Cerebellar nuclear complex (tissue), 1 donor: ENCODE results near the gene LRRC72.
"Not testable (repeated sequence)": the region's sequence is repeated elsewhere in the genome, so short reads cannot be mapped to it uniquely, and the experiment has no call there.

Source experiments
- DNase-seq, 2 experiments: peaks; one replicate each; lab custom pipeline; 2025; lab: John Stamatoyannopoulos, UW

The LRRC72 gene

DNA sequence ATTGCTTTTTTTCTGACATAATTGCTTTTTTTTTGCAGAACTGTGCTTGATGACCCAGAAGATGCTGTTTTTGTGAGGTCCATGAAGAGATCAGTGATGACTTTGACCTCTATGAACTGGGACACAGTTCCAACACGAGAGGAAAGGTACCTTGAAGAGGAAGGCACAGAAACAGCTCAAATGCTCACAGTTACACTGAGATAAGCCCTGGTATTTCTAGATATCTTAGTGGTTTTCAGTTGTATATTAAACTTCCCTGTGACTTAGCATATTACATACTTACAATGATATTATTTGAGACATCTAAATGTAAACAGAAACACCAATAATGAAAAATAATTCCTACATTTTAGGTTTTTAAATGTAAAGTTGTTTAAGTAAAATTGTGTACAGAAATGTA, 54.7 kb downstream of the LRRC72 start:
- no peak for DNase-seq

DNA sequence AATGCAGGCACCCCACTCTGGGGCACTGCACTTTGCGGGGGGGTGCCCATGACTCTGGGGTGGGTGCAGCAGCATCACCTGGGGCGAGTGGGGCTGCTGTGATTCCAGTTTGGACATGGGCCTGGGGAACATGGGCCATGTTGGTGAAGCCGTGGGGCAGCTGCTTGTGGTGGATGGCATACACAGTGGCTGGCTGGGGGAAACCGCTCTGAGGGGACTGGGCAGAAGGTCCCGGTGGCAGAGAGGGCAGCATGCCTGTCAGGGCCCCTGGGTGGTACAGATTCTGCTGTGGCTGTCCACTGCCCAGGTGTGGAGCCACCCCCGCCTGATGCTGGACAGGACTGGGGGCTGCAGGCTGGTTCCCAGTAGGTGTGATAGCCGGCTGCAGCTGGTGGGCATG, 57.2 kb downstream of the LRRC72 start:
- DNase-seq = no peak

DNA sequence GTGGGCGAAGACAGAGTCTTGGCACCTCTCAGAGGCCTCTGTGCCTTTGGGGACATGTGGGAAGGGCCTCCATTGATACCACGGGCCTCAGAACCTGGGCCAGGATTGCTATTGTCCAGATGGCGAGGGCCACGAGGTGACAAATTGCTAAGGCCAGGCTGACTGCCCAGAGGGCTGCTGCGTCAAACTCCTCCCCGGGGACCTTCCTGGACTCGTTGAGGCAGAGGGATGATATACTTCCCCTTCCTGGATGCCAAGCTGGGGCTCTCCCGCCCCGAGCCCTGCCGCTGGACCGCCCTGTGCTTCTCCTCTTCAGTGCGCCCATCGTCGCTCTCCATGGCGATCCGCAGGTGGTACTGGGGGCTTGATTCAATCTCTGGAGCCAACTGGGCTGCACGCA, 58.9 kb downstream of the LRRC72 start:
- no peak for DNase-seq

DNA sequence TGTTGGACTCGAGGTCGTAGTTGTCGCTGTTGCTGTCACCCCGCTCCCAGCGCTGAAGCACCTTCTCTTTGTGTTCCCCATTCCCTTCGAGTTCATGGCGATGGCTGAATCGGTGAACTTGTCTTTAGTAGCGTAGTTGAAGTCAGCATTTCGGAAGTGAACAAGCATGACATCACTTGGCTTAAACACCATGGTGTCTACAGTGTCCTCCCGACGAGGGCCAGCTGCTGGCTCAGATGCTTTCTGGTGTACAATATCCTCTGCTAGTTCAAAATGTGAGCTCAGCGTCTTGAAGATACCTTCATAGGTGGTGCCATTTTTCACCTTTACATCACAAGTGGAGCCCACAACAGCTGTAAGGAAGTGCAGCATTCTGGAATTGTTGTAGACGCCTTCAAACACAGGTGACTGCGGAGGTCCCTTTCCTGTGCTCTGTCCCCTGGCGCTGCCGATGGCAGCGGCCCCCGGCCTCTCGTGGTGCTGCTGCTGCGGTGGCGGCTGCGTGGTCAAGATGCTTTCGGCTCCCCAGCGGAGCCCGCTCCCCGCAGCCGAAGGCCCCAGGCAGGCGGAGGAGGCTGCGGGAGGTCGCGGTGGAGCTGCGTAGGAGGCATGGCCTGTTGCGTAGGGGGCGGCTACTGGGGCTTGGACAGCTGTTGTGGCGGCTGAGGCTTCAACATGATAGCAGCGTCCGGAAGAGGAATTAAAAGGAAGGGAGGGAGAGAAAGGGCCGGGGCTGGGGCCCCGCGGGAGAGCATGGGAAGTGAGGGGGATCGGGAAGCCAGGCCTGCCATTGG, 59.7 kb downstream of the LRRC72 start:
- no peak for DNase-seq

GRCh38 chr7:16587129-16587528, 60.5 kb downstream of the LRRC72 start:
- DNase-seq = no peak

DNA sequence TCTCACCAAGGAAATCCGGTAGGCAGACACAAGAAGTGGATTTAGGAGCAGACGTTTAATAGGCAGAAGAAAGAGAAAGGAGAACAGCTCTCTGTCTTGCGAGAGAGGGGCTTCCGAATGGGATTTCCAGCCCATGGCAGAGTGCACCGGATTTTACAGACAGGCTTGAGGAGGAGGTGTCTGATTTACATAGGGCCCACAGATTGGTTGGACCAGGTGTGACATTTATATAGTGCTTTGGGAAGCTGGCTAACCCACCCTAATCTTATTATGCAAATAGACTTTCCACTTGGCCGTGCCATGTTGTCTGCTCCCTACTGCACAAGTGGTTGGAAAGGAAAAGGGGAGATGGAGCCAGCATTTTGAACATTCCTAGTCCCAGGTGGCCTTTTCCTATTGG, 61.2 kb downstream of the LRRC72 start:
- peak; percentile 4 to 14 for DNase-seq

DNA sequence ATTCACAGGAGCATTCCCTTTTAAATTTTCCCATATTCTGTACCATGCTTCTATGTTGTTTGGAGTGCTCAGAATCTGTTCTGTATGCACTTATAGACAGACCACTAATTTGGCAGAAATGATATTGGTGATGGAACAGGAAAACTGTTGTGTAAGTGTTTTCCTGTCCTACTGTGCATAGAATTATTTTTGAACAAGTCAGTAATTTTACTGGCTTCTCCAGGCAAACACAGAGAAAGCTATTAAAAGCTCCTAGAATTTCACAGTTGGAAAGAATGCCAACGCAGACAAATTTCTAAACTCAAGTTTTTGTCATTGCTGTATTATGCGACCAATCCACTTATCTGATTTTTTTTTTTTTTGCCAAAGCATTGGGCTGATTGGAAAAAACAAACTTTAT, 63.3 kb downstream of the LRRC72 start:
- no peak for DNase-seq

- DNase-seq = no peak
These were observed 63.8 kb downstream of the LRRC72 start for GRCh38 chr7:16590424-16590823.

DNA sequence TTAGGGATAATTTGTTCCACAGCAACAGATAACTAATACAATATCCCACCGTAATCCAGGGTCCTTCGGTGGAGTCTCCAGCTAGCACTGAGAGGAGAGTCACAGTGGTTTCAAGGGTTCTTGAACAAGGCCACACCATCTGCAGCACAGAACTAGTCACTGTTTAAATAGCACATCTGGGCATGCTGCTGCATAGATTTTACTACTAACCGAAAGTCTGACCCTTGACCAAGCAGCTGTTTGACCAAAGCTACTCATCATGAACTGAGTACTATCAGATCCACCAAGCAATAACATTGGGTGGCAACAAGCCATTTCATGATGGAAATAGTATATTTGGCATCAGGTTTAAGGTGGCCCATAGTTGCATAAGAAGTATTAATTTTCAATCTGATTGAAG, 65.8 kb downstream of the LRRC72 start:
- no peak for DNase-seq

DNA sequence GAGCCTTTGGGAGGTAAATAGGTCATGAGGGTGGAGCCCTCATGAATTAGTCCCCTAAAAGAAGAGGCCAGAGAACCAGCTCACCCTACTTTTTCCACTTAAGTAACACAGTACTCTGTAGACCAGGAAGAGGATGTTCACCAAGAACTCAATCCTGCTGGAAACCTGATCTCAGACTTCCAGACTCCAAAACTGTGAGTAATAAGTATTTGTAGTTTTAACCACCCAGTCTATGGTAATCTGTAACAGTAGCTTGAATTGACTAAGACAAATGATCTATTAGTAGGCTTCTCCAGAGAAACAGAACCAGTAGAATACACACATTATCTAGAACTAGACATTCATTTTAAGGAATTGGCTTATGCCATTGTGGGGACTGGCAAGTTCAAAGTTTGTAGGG, 67.4 kb downstream of the LRRC72 start:
- no peak for DNase-seq

- no peak for DNase-seq
These were observed 68.1 kb downstream of the LRRC72 start for GRCh38 chr7:16594676-16595075.

GRCh38 chr7:16595596-16595995, 69.0 kb downstream of the LRRC72 start:
- DNase-seq = not testable (repeated sequence)

DNA sequence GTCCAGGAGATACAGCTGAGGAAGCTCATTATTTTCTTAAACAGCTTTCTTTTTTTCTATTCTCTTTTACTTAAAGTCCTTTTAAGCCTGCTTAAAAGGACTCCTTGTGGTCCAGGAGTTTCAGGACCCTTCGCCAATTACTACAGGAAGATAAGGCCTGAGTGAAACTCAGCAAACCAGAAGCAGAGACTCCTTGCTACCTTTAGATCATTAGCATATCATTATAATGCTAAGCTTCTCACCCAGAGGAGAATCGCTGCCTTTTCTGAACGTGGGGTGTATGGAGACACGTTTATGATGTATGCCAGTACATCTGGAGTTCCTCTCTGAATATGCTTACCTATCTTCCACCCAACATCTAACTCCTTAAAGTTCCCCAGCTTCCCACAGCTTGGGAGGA, 71.4 kb downstream of the LRRC72 start:
- no peak for DNase-seq

DNA sequence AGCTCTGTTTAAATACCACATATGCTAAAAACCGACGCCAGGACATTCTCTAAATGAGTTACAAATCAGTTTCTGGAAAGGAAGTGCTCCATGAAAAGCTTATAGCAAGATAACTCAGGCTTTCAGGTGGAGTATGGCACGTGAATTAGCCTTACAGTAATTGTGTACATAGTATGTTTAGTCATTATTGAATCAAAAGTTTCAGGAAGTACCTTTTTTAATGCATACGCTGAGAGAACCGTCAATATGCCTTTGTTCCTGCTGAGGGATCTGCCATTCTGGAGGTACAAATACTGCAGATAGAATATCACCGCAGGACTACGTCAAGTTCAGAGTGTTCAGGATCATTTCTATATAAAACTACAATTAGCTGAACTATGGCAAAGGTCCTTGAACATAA, 73.2 kb downstream of the LRRC72 start:
- DNase-seq = no peak

GRCh38 chr7:16603633-16604032, 77.0 kb downstream of the LRRC72 start:
- no peak for DNase-seq

DNA sequence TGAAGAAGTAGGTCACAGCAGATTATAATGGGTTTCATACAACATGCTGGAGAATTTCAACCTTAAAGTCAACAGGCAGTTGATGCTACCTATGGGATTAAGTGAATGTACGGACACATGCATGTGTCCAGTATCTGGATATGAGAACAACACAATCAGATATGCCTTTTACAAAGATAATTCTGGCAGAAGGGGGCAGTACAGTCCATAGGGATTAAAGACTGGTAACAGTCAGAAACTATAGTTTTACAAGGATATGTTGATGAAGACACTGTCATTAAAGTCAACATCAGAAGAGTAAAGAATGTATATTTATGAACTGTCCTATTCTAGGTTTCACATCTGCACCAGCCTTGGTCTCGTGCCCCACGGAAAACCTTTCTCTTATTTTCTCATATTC, 77.4 kb downstream of the LRRC72 start:
- no peak for DNase-seq

DNA sequence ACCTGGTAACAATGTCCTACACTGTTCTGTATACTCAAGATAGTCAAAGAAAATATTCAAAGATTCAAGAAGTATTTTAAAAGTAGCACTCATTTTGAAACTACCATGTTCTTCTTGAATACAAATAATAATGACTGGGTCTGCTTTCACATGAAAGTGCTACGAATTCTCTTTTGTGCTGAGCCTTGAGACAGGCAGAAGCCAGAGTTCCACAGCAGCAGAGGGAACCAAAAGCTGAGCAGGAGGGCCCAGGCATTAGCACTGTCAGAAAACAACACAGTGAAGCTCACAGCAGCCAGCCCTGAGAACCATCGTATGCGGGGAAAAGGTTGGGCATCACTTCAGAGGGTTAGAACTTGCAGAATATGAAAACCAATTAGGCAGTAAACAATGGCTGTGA, 80.1 kb downstream of the LRRC72 start:
- DNase-seq = no peak

GRCh38 chr7:16609842-16610450, 83.3 kb downstream of the LRRC72 start:
- DNase-seq = no peak

DNA sequence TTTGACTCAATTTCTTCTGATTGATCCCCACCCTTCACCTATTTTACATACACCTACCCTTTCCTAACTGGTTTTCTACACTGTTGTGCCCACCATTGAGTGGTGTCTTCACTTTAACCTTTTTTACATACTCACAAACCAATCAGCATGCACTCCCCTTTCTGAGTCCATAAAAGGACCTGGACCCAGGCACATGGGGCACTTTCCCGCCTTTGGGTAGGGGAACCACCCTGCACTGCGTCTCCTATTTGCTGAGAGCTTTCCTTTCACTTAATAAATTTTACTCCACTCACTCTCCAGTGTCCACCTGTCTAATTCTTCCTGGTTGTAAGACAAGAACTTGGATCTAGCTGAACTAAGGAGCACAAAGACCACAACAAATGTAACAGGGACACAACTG, 85.1 kb downstream of the LRRC72 start:
- no peak for DNase-seq

DNA sequence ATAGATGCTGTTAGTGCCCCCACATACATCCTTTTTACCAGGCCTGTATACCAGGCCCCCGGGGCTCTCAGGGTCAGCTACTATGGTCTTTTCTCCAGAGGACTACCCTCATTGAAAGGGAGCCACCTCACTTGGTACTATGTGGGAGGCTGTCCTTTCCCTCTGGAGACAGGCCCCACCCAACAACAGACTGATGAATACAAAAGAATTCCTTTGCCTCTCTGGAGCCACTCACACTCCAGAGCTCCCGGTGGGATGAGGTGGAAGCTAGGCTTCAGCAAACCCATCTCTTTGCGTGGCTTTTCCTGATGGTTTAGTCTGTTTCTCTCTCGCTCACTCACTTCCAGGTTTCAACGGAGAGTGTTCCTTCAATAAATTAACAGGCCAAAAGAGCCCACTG, 88.6 kb downstream of the LRRC72 start:
- DNase-seq = no peak

DNA sequence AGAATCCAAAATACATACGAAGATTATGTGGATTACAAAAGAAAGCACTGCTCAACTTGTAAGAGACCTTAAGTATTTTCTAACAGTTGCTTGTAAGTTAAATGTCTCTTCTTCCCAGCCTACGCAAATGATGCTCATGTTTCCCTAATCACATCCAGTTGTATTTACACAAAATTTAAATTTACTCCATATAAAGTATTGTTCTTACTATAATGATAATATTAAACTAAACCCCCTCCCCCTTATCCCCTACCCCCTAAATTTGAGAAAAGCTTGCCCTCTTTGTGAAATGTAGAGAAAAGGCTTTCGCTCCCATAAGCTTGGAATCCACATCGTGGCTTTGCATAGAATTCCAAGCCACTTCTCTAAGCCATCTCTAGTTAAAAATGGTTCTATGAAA, 89.5 kb downstream of the LRRC72 start:
- no peak for DNase-seq

DNA sequence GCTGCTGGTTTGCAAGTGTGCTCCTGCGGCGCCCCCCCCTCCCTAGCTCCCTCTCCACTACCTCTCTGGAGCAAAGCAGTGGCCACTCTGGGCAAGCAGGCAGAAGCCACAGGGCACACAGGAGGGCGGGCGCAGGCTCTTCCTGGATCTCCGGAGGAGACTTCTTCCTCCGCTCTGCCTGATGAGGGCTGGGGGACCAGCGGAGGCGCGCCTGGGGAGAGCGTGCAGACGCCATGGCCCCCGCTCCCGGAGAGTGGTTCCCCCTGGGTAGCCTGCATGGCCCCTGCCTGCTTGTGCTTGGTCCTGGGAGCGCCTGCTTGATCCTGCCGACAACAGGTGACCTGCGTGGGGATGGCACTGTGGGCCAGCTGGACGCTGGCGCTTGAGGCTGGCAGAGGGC, 89.9 kb downstream of the LRRC72 start:
- no peak for DNase-seq

DNA sequence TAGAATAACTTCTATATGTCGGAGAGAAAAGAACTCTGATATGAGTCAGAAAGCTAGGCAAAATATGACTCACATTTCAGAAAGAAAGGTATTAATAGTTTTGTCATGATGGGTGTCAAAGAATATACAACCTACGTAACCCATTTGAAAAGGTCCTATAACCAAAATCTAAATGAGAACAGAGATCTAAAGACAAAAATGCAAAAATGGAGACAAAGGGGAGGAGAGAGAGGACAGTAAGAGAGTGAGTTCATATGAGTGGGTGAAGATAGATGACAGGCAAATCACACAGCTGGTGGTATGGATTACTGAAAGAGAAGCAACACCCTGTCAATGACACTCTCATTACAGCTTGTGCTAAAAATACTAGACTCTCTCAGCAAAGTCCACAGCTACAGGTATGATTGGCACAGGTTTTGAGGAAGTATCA, 93.4 kb downstream of the LRRC72 start:
- no peak for DNase-seq

GRCh38 chr7:16626388-16626787, 99.8 kb downstream of the LRRC72 start:
- DNase-seq = no peak
